ENCODE results near the gene TIMM13. TPM values are rescaled to one million over a fixed set of nuclear protein-coding genes. Genes with fewer than 3 reads are reported as not detected.

Gene TIMM13
- total RNA-seq, 1 experiment from 2014 or later: 129 TPM

DNA sequence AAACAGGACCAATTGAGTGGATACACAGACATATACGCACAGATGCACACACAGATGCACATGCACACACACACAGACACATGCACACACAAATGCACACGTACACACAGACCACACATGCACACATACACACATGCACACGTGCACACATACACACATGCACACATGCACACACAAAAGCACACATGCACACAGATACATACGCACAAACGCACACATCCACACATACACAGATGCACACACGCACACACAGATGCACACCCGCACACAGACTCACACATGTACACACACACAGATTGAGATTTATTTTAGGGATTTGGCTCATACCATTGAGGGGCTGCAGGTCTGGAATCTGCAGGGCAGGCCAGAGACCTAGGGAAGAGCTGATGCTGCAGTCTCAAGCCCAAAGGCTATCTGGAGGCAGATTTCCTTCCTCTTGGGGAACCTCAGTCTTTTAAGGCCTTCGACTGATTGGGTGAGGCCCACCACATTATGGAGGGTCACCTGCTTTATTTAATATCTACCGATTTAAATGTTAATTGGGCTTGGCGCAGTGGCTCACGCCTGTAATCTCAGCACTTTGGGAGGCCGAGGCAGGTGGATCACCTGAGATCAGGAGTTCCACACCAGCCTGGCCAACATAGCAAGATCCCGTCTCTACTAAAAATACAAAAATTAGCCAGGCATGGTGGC lies 44.7 kb downstream of the TIMM13 start:
- Histone ChIP-seq H3K9me2 (replicated peaks; ENCODE audit: low read length) (no peaks in the 10 kb centered on the region), H3K79me2 (ENCODE audit: low read length) (no peaks in the 10 kb centered on the region), H3F3A (ENCODE audit: low read length, unreplicated experiment) (no peaks in the 10 kb centered on the region), H3K27ac (ENCODE audit: low read length) (no peak overlapping the region), H3K27me3 (ENCODE audit: low read length) (no peaks in the 10 kb centered on the region), H4K20me1 (ENCODE audit: low read length) (no peaks in the 10 kb centered on the region), H2AFZ (ENCODE audit: low read length) (no peak overlapping the region), H3K4me2 (ENCODE audit: low read length) (no peak overlapping the region), H3K9me3 (ENCODE audit: low read length) (no peaks in the 10 kb centered on the region), H3K9ac (ENCODE audit: low read length) (no peak overlapping the region), H3K4me1 (ENCODE audit: insufficient read depth, low read length) (0 out of 2 replicates have a peak, but pooled peaks cover 3% of the 10 kb centered on the region), H3K4me3 (ENCODE audit: low read length) (no peak overlapping the region), H3K36me3 (ENCODE audit: low read depth, low read length) (no peaks in the 10 kb centered on the region)
- CTCF ChIA-PET: no interaction called here
- DNase-seq: no peak
- no peak for ATAC-seq
- no TSS peak for BruUV-seq (replicated peaks)
- TF ChIP-seq CTCF (conservative IDR thresholded peaks at IDR 0.05; ENCODE audit: low read depth, low read length) (no peak), EZH2phosphoT487 (IDR thresholded peaks at IDR 0.05; ENCODE audit: borderline replicate concordance, low read length) (no peak), EZH2 (IDR thresholded peaks at IDR 0.05; ENCODE audit: low read length, unreplicated experiment) (no peak)
- POLR2A ChIA-PET (ENCODE audit: unreplicated experiment): no interaction called here
- intact Hi-C loops (cut with micrococcal nuclease): no loop called here

GRCh38 chr19:2381148-2381820 lies 46.1 kb downstream of the TIMM13 start:
- Histone ChIP-seq H3K9ac (ENCODE audit: low read length) (no peak overlapping the region), H3K9me2 (replicated peaks; ENCODE audit: low read length) (no peaks in the 10 kb centered on the region), H3F3A (ENCODE audit: low read length, unreplicated experiment) (no peaks in the 10 kb centered on the region), H3K27ac (ENCODE audit: low read length) (no peak overlapping the region), H3K4me3 (ENCODE audit: low read length) (no peak overlapping the region), H3K4me1 (ENCODE audit: insufficient read depth, low read length) (0 out of 2 replicates have a peak, but pooled peaks cover 3% of the 10 kb centered on the region), H4K20me1 (ENCODE audit: low read length) (no peaks in the 10 kb centered on the region), H3K36me3 (ENCODE audit: low read depth, low read length) (no peaks in the 10 kb centered on the region), H3K4me2 (ENCODE audit: low read length) (no peak overlapping the region), H3K27me3 (ENCODE audit: low read length) (no peaks in the 10 kb centered on the region), H2AFZ (ENCODE audit: low read length) (no peak overlapping the region), H3K79me2 (ENCODE audit: low read length) (no peaks in the 10 kb centered on the region), H3K9me3 (ENCODE audit: low read length) (no peaks in the 10 kb centered on the region)
- ChIA-PET POLR2A (ENCODE audit: unreplicated experiment) (no interaction called here), CTCF (interaction anchor here (0.6 kb wide), 1 partner anchor 226 kb away, joined by 3 read pairs; no protein-coding TSS in a partner anchor)
- no peak for ATAC-seq
- TF ChIP-seq CTCF (conservative IDR thresholded peaks at IDR 0.05; ENCODE audit: low read depth, low read length): no peak
- TF ChIP-seq EZH2phosphoT487 (IDR thresholded peaks at IDR 0.05; ENCODE audit: borderline replicate concordance, low read length): no peak
- TF ChIP-seq EZH2 (IDR thresholded peaks at IDR 0.05; ENCODE audit: low read length, unreplicated experiment): no peak
- no peak for DNase-seq
- intact Hi-C loops (cut with micrococcal nuclease): no loop called here
- no TSS peak for BruUV-seq (replicated peaks)

DNA sequence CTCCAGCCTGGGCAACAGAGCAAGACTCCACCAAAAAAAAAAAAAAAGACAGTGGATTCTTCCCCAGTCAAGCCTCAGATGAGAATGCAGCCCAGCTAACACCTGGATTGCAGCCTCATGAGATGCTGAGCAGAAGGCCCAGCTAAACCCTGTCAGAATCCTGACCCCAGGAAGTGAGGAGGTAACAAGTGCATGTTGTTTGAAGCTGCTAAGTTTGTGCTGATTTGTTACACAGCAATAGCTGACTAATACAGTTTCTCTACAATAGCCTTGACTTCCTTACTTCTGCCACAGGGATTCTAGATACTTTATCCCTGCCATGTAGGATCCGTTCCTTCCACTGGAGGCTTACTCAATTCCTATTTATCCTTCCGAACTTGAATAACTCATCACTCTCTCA lies 46.8 kb downstream of the TIMM13 start:
- ChIA-PET CTCF (no interaction called here), POLR2A (ENCODE audit: unreplicated experiment) (no interaction called here)
- ATAC-seq: no peak
- H3F3A ChIP-seq (ENCODE audit: low read length, unreplicated experiment): no peaks in the 10 kb centered on the region
- no peaks in the 10 kb centered on the region for H3K9me2 ChIP-seq (replicated peaks; ENCODE audit: low read length)
- no peak overlapping the region for H3K27ac ChIP-seq (ENCODE audit: low read length)
- no peaks in the 10 kb centered on the region for H3K9me3 ChIP-seq (ENCODE audit: low read length)
- 0 out of 2 replicates have a peak, but pooled peaks cover 2% of the 10 kb centered on the region for H3K4me1 ChIP-seq (ENCODE audit: insufficient read depth, low read length)
- no TSS peak for BruUV-seq (replicated peaks)
- no peak overlapping the region for H3K9ac ChIP-seq (ENCODE audit: low read length)
- intact Hi-C loops (cut with micrococcal nuclease): no loop called here
- no peak for DNase-seq
- TF ChIP-seq CTCF (conservative IDR thresholded peaks at IDR 0.05; ENCODE audit: low read depth, low read length) (no peak), EZH2 (IDR thresholded peaks at IDR 0.05; ENCODE audit: low read length, unreplicated experiment) (no peak), EZH2phosphoT487 (IDR thresholded peaks at IDR 0.05; ENCODE audit: borderline replicate concordance, low read length) (no peak)
- no peaks in the 10 kb centered on the region for H3K36me3 ChIP-seq (ENCODE audit: low read depth, low read length)
- no peak overlapping the region for H2AFZ ChIP-seq (ENCODE audit: low read length)
- H3K4me3 ChIP-seq (ENCODE audit: low read length): no peak overlapping the region
- no peaks in the 10 kb centered on the region for H3K27me3 ChIP-seq (ENCODE audit: low read length)
- no peaks in the 10 kb centered on the region for H4K20me1 ChIP-seq (ENCODE audit: low read length)
- no peaks in the 10 kb centered on the region for H3K79me2 ChIP-seq (ENCODE audit: low read length)
- H3K4me2 ChIP-seq (ENCODE audit: low read length): no peak overlapping the region

Measured in PC-3 (cell line).